Neural cell (in vitro differentiated cells): Measurements from ENCODE around the gene HPF1.

ENCODE experiments used
- RAD21 ChIP-seq: fragments of 450-650 bp; conservative IDR thresholded peaks from 2 replicates; pipeline ENCODE4 v1.6.1; 2014; ENCODE audit warnings: antibody characterized with exemption, mild to moderate bottlenecking, moderate library complexity
- SMC3 ChIP-seq: fragments of 450-650 bp; conservative IDR thresholded peaks from 2 replicates; pipeline ENCODE4 v1.6.1; 2014; ENCODE audit warnings: antibody characterized with exemption, mild to moderate bottlenecking, moderate library complexity; ENCODE audit not compliant: poor library complexity
- TF ChIP-seq, protein P1 (sequence below): fragments of 450-650 bp; IDR thresholded peaks from 2 replicates; pipeline ENCODE4 v1.5.1; 2014; ENCODE audit warnings: antibody characterized with exemption, mild to moderate bottlenecking, moderate library complexity; ENCODE audit not compliant: poor library complexity, severe bottlenecking

DNA sequence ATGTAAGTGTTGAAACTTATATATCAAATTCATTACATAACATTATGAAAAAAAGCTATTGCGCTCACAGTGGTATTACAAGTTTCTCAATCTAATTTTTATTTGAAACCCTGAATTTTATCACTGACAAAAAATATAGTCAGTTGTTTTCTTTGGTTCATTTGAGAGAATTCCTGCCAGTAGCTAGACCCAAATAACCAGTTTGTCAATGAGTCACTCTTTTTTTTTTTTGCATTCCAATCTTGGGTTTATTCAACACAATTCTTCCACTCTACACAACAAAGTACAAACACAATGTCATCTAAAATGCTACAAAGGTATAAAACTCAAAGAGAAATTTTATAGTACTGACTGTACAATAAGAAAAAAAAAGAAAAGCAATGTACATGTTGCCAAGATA lies 13.1 kb downstream of the HPF1 start:
- TF ChIP-seq SMC3 (no peak), RAD21 (no peak)
- TF ChIP-seq, protein P1, sequence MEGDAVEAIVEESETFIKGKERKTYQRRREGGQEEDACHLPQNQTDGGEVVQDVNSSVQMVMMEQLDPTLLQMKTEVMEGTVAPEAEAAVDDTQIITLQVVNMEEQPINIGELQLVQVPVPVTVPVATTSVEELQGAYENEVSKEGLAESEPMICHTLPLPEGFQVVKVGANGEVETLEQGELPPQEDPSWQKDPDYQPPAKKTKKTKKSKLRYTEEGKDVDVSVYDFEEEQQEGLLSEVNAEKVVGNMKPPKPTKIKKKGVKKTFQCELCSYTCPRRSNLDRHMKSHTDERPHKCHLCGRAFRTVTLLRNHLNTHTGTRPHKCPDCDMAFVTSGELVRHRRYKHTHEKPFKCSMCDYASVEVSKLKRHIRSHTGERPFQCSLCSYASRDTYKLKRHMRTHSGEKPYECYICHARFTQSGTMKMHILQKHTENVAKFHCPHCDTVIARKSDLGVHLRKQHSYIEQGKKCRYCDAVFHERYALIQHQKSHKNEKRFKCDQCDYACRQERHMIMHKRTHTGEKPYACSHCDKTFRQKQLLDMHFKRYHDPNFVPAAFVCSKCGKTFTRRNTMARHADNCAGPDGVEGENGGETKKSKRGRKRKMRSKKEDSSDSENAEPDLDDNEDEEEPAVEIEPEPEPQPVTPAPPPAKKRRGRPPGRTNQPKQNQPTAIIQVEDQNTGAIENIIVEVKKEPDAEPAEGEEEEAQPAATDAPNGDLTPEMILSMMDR: no peak
